ENCODE results near the gene HEMGN. TPM values are rescaled to one million over a fixed set of nuclear protein-coding genes. Genes with fewer than 3 reads are reported as not detected.

The HEMGN gene
- total and polyA plus RNA-seq, 2 donors (not counting 1 experiment from before 2014, with no cell fraction given): 0.06 TPM; not detected in 1

GRCh38 chr9:97981846-97982682 lies 44.1 kb upstream of the HEMGN start:
- Histone ChIP-seq H3K27me3 (replicated peaks in 1 of 4; ENCODE audit: control extremely low read depth in 1 of 4, control insufficient read depth in 3 of 4, insufficient read depth in 4 of 4, low read length in 3 of 4) (no peaks in the 10 kb centered on the region), H2AFZ (ENCODE audit: insufficient read depth, low read depth, low read length, poor library complexity, severe bottlenecking) (peak overlapping the region; percentile 91), H3K79me2 (ENCODE audit: control insufficient read depth, insufficient read depth, low read length) (peaks cover 24% of the 10 kb centered on the region), H3K9me3 (ENCODE audit: control extremely low read depth in 1 of 3, control insufficient read depth in 2 of 3, insufficient read depth in 1 of 3, low read length in 2 of 3) (peaks cover 0 to 6% (median 0%) of the 10 kb centered on the region in 3 donors), H4K20me1 (ENCODE audit: control insufficient read depth, insufficient read depth, low read length, poor library complexity, severe bottlenecking) (no peaks in the 10 kb centered on the region), H3K4me1 (ENCODE audit: control insufficient read depth in 2 of 2, insufficient read depth in 2 of 2, low read length in 2 of 2) (peaks cover 20 to 28% of the 10 kb centered on the region in 2 donors), H3K27ac (ENCODE audit: low read length in 2 of 2) (peak overlapping the region; percentile 81 to 89), H3K4me2 (replicated peaks; ENCODE audit: low read depth, low read length, poor library complexity, severe bottlenecking) (peak overlapping the region; percentile 88), H3K9ac (ENCODE audit: low read length) (peak overlapping the region; percentile 63), H3K36me3 (replicated peaks in 1 of 2; ENCODE audit: control extremely low read depth in 1 of 2, control insufficient read depth in 1 of 2, extremely low read depth in 1 of 2, insufficient read depth in 2 of 2, low read length in 1 of 2) (no peaks in the 10 kb centered on the region), H3K4me3 (ENCODE audit: control extremely low read depth in 1 of 5, extremely low read depth in 1 of 5, insufficient read depth in 1 of 5, low read depth in 2 of 5, low read length in 4 of 5) (peak overlapping the region in 4 of 5 experiments; percentile 56 to 65 (median 62))
- WGBS (ENCODE audit: insufficient coverage): 24% methylated on average over 5 of the region's 15 CpGs
- H3K4me3 Mint-ChIP-seq: peak overlapping the region; percentile 92
- H3K27me3 Mint-ChIP-seq: no peaks in the 10 kb centered on the region
- H3K4me1 Mint-ChIP-seq: peaks cover 21% of the 10 kb centered on the region
- ChIA-PET CTCF (interaction anchor here (0.9 to 5.0 kb wide), 10 partner anchors 9 to 274 kb away, joined by 3 to 45 read pairs (median 5); partner anchors contain the start of genes TBC1D2 and TRMO), POLR2A (interaction anchor here (0.9 to 3.0 kb wide), 5 partner anchors 53 to 285 kb away, joined by 4 to 40 read pairs (median 10); partner anchors contain the start of genes TBC1D2, TRMO and XPA)
- DNase-seq: no peak
- TF ChIP-seq EZH2 (IDR thresholded peaks at IDR 0.05; ENCODE audit: borderline replicate concordance, insufficient read depth, low read depth, low read length, poor library complexity, severe bottlenecking) (no peak), CTCF (IDR thresholded peaks at IDR 0.05) (no peak)
- intact Hi-C loops (cut with micrococcal nuclease): loop anchor here (5.0 to 10.0 kb wide), 4 partner anchors 120 to 1567 kb away; partner anchors contain the start of genes TDRD7, XPA and ZNF367
- H3K9me3 Mint-ChIP-seq (ENCODE audit: insufficient read depth): no peaks in the 10 kb centered on the region
- H3K27ac Mint-ChIP-seq: peak overlapping the region; percentile 63
- no peak for ATAC-seq (ENCODE audit: low read depth)
